Renal cortex interstitium (tissue), 11 donors: ENCODE results near the gene LMOD3. TPM values are rescaled to one million over a fixed set of nuclear protein-coding genes. Genes with fewer than 3 reads are reported as not detected.

ENCODE experiments used
- DNase-seq, 11 donors: peaks; one replicate each; pipeline ENCODE4 v3.0.0-alpha.2; 2013; ENCODE audit warnings: low read depth in 9 of 11, low spot score in 4 of 11; ENCODE audit errors: extremely low read depth in 1 of 11
- polyA plus RNA-seq, 3 donors: library from polyadenylated mRNA; unstranded; fragments of 120-200 nt; gene quantifications; one replicate each; pipeline ENCODE4 v1.2.1, GENCODE V29; 2013; ENCODE audit not compliant: insufficient read length in 3 of 3

LMOD3 gene
- polyA plus RNA-seq, 3 donors = 0.08 to 0.14 (median 0.10) TPM

GRCh38 chr3:69080233-69080920, 42.0 kb downstream of the LMOD3 start, which contains the start of gene UBA3:
TSS of gene UBA3 (minus strand) at chr3:69080365. CDS start at chr3:69080353, 12 bp downstream.
- peak in 9 of 11 donors; percentile 67 to 86 (median 82) for DNase-seq

- DNase-seq = peak in 1 of 11 donors; percentile 7
Measured at GRCh38 chr3:69079269-69080159, 42.9 kb downstream of the LMOD3 start.

- DNase-seq = no peak
Measured at GRCh38 chr3:69072928-69073327, 49.5 kb downstream of the LMOD3 start.

GRCh38 chr3:69066121-69066520, 56.3 kb downstream of the LMOD3 start:
- no peak for DNase-seq

GRCh38 chr3:69065318-69065964, 57.0 kb downstream of the LMOD3 start:
- no peak for DNase-seq

GRCh38 chr3:69063636-69064035, 58.8 kb downstream of the LMOD3 start:
- DNase-seq = no peak

- DNase-seq = no peak
Measured at GRCh38 chr3:69059688-69060087, 62.7 kb downstream of the LMOD3 start.

- no peak for DNase-seq
Measured at GRCh38 chr3:69058947-69059224, 63.5 kb downstream of the LMOD3 start.

- DNase-seq = no peak
Measured at GRCh38 chr3:69058180-69058946, 64.0 kb downstream of the LMOD3 start.

Other genes starting within 250 kb of the LMOD3 start
- gene TAFA4, start 190.0 kb downstream of the LMOD3 start, polyA plus RNA-seq = 1 to 10 TPM in 2 of 3 donors, under 1 TPM in 1; 0.47 to 1.2 (median 1.2) TPM
- 10 to 100 TPM; 10.9 to 13.3 (median 12.7) TPM for gene EOGT, start 108.9 kb downstream of the LMOD3 start, polyA plus RNA-seq
- 10 to 100 TPM; 40.3 to 61.6 (median 46.2) TPM for gene TMF1, start 70.3 kb downstream of the LMOD3 start, polyA plus RNA-seq
- gene UBA3, start 42.2 kb downstream of the LMOD3 start, polyA plus RNA-seq = 10 to 100 TPM; 67.2 to 78.5 (median 76.8) TPM
- 100 to 1,000 TPM in 1 of 3 donors, 10 to 100 TPM in 2; 90.5 to 105 (median 92.1) TPM for gene ARL6IP5, start 37.7 kb downstream of the LMOD3 start, polyA plus RNA-seq